Mucosa of descending colon (tissue), 3 donors: ENCODE results near the gene SORBS1. TPM values are rescaled to one million over a fixed set of nuclear protein-coding genes. Genes with fewer than 3 reads are reported as not detected.

Experiments
- ATAC-seq: fragments of 200-7000 bp; cut with Tn5 transposase; one replicate; pipeline ENCODE4 v1.9.1; 2020; ENCODE audit warnings: mild to moderate bottlenecking, moderate library complexity
- DNase-seq, 3 donors: peaks; one replicate each; pipeline ENCODE4 v3.0.0-alpha.2; 2020
- H3K36me3 ChIP-seq: fragments of 200-600 bp; one replicate; pipeline ENCODE4 v1.8.0; 2021; ENCODE audit warnings: low read depth, mild to moderate bottlenecking
- H3K4me1 ChIP-seq: fragments of 200-600 bp; one replicate; pipeline ENCODE4 v1.8.0; 2021; ENCODE audit warnings: low read depth, mild to moderate bottlenecking
- H3K4me3 ChIP-seq: fragments of 200-600 bp; one replicate; pipeline ENCODE4 v1.8.0; 2021; ENCODE audit warnings: mild to moderate bottlenecking
- H3K9me3 ChIP-seq: fragments of 200-600 bp; one replicate; pipeline ENCODE4 v1.8.0; 2021; ENCODE audit warnings: mild to moderate bottlenecking
- CTCF ChIP-seq: fragments of 200-600 bp; IDR thresholded peaks from one replicate; pipeline ENCODE4 v1.8.0; 2022; ENCODE audit warnings: antibody characterized with exemption, mild to moderate bottlenecking
- intact Hi-C, 2 donors: fragments of 100-400 bp; cut with DNase I in 1 of 2; cut with micrococcal nuclease in 1 of 2; formaldehyde crosslinking; loops; one replicate each; pipeline versions ENCODE4 v1.11.0 to v1.11.1; 2022; cut with DNase I, micrococcal nuclease
- total RNA-seq, 3 donors: library from RNA; stranded (reverse); fragmentation: NEBNext Ultra II Directional in 2 of 3; extraction: Animal tissue kit (Norgen Biotek cat#: 25700) in 2 of 3; gene quantifications; one replicate each; pipeline versions ENCODE4 v1.2.1 to v1.2.4, GENCODE V29; 2021 to 2023
- donor health status: DM: no; HTN: no; CAD: no; lungs with moderate emphysema.
- donor health status: DM: no; HTN: no; CAD: no.
- donor health status: DM: no; HTN: yes; CAD: no.

The SORBS1 gene
- total RNA-seq, 3 donors from 2014 or later, result 48.9 to 699 (median 99.3) TPM

GRCh38 chr10:95373660-95374059 is 187.5 kb downstream of the SORBS1 start:
- DNase-seq, result no peak
- Histone ChIP-seq H3K9me3 (no peaks in the 10 kb centered on the region), H3K4me1 (no peaks in the 10 kb centered on the region), H3K4me3 (no peak overlapping the region), H3K36me3 (no peaks in the 10 kb centered on the region)
- TF ChIP-seq CTCF, result no peak
- no peak for ATAC-seq
- intact Hi-C loops, result loop anchor here in 1 of 2 donors (10.0 kb wide), 1 partner anchor 231 kb away; no protein-coding TSS in a partner anchor

DNA sequence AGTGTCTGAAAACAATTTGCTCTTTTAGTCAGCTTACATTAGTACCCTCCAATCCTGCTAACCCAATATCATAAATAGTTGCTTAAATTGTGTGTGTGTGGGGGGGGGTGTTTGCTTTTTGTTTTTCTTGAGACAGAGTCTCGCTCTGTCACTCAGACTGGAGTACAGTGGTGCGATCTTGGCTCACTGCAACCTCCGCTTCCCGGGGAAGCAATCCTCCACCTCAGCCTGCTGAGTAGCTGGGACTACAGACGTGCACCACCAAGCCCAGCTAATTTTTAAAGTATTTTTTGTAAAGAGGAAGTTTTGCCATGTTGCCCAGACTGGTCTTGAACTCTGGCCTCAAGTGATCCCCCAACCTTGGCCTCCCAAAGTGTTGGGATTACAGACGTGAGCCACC is 196.8 kb downstream of the SORBS1 start:
- no peak for TF ChIP-seq CTCF
- H3K9me3 ChIP-seq, result no peaks in the 10 kb centered on the region
- H3K4me3 ChIP-seq, result no peak overlapping the region
- no peak for DNase-seq
- intact Hi-C loops, result loop anchor here in 1 of 2 donors (5.0 kb wide), 1 partner anchor 122 kb away; no protein-coding TSS in a partner anchor
- no peaks in the 10 kb centered on the region for H3K36me3 ChIP-seq
- ATAC-seq, result no peak
- no peaks in the 10 kb centered on the region for H3K4me1 ChIP-seq

DNA sequence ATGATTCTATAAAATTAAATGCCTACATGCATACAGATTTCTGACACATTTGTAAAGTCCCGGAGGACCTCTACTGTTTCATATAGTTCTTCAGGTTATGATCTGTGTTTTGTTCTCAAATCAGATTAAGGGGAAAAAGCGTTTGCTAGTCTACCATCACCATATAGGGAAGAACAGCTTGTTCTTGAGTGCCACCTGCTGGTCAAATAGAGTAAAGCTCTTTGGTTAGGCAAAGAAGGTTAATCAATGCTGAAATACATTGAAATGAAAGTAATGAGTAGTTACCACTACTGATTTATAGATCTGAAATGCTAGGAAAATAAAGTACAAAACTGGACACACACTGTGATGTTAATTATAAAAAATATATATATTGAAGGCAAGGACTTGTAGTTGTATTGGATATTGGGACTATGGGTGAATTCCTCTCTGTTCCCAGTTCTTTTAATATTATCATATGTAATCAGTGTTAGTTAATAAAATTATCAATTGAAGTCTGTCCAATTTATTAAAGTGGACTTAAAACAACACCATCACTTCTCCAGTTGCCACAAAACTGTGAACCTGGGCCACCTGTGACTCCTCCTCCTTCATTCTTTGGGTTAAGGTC is 197.8 kb downstream of the SORBS1 start:
- intact Hi-C loops, result loop anchor here in 1 of 2 donors (5.0 kb wide), 1 partner anchor 121 kb away; no protein-coding TSS in a partner anchor
- H3K4me1 ChIP-seq, result no peaks in the 10 kb centered on the region

GRCh38 chr10:95360122-95360714 is 201.0 kb downstream of the SORBS1 start:
- intact Hi-C loops, result loop anchor here in 1 of 2 donors (5.0 kb wide), 1 partner anchor 118 kb away; no protein-coding TSS in a partner anchor

More for the DNA sequence above, 197.8 kb downstream of the SORBS1 start:
- peak; percentile 83 for ATAC-seq
- no peaks in the 10 kb centered on the region for H3K9me3 ChIP-seq
- peak in 1 of 3 donors; percentile 83 for DNase-seq
- no peak overlapping the region for H3K4me3 ChIP-seq
- TF ChIP-seq CTCF, result peak; percentile 70
- H3K36me3 ChIP-seq, result no peaks in the 10 kb centered on the region

GRCh38 chr10:95359466-95359865 is 201.7 kb downstream of the SORBS1 start:
- DNase-seq, result no peak
- no peak for TF ChIP-seq CTCF
- Histone ChIP-seq H3K4me1 (no peaks in the 10 kb centered on the region), H3K36me3 (no peaks in the 10 kb centered on the region), H3K9me3 (no peaks in the 10 kb centered on the region), H3K4me3 (no peak overlapping the region)
- intact Hi-C loops, result no loop called here
- ATAC-seq, result no peak

More at GRCh38 chr10:95360122-95360714, 201.0 kb downstream of the SORBS1 start:
- no peak for TF ChIP-seq CTCF
- ATAC-seq (peak; percentile 58), DNase-seq (no peak)
- Histone ChIP-seq H3K9me3 (no peaks in the 10 kb centered on the region), H3K36me3 (no peaks in the 10 kb centered on the region), H3K4me1 (no peaks in the 10 kb centered on the region), H3K4me3 (no peak overlapping the region)
